Measurements from ENCODE around the gene MIPOL1. TPM values are rescaled to one million over a fixed set of nuclear protein-coding genes. Genes with fewer than 3 reads are reported as not detected.

MIPOL1 gene
- total and polyA plus RNA-seq, 9 of the 15 experiments (the other 6 are each of a cell fraction or from before 2014, with no cell fraction given) = 6.7 to 21.9 (median 12.4) TPM

DNA sequence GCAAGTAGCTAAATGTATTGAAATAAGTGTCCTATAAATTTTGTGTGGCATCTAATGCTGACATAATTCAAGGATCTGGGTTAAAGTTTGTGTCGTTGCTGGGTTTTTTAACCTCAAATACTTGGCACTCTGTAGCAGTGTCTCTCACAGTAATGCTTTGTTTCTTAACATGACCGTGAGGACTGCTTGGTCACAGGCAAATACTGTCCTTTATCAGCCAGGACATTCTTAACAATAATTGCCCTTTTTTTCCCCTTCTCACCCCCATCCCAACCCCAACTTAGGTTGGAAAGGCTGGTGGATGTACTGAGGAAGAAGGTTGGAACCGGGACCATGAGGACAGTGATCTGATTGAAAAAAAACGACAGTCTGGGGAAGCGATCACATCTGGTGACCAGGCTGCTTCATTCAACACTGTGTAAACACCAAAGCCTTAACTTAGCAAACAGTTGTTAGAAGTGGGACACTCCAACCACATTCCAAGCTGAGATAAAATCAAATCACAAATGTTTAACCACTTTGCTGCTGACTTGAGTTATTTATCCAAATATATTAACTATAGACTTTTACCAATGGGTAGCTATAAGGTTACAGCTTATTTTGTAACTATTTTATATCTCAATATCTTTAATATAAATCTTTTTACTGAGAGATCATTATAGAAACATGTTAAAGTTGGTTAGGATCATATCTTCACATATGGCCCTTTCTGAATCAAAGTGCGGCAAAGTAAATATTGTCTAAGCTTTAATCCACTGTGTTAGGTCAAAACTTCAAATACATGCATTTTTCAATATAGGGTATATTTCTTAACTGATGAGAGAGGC, 349.1 kb downstream of the MIPOL1 start (continued):
- TF ChIP-seq TEAD4 (IDR thresholded peaks at IDR 0.05; ENCODE audit: low read length) (0 out of 2 replicates have a peak, but pooled peaks have one; percentile 25), TEAD4 (CRISPR knock-in tag; IDR thresholded peaks at IDR 0.05; ENCODE audit: borderline replicate concordance) (no peak), LCOR (CRISPR knock-in tag; IDR thresholded peaks at IDR 0.05) (no peak), SMAD1 (IDR thresholded peaks at IDR 0.05; ENCODE audit: low read depth, low read length, partially characterized antibody) (no peak), FOXK1 (CRISPR knock-in tag; IDR thresholded peaks at IDR 0.05; ENCODE audit: borderline replicate concordance) (no peak), KDM1A (IDR thresholded peaks at IDR 0.05) (0 out of 4 replicates have a peak, but pooled peaks of 1 of the 2 experiments have one; percentile 9), MTA3 (IDR thresholded peaks at IDR 0.05; ENCODE audit: borderline replicate concordance) (no peak), CREM (IDR thresholded peaks at IDR 0.05; ENCODE audit: low read depth) (no peak), ZNF778 (CRISPR knock-in tag; IDR thresholded peaks at IDR 0.05) (no peak)
- TF ChIP-seq, protein P1, sequence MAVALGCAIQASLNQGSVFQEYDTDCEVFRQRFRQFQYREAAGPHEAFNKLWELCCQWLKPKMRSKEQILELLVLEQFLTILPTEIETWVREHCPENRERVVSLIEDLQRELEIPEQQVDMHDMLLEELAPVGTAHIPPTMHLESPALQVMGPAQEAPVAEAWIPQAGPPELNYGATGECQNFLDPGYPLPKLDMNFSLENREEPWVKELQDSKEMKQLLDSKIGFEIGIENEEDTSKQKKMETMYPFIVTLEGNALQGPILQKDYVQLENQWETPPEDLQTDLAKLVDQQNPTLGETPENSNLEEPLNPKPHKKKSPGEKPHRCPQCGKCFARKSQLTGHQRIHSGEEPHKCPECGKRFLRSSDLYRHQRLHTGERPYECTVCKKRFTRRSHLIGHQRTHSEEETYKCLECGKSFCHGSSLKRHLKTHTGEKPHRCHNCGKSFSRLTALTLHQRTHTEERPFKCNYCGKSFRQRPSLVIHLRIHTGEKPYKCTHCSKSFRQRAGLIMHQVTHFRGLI (CRISPR knock-in tag; IDR thresholded peaks at IDR 0.05) = no peak

Data from K562 (cell line).